ENCODE measurements around the gene PCED1B.
"Not testable (repeated sequence)": the region's sequence is repeated elsewhere in the genome, so short reads cannot be mapped to it uniquely, and the experiment has no call there.

The PCED1B gene

GRCh38 chr12:47242426-47242825 lies 163.0 kb downstream of the PCED1B start:
- no peak for DNase-seq

- DNase-seq = no peak
Observed at GRCh38 chr12:47244835-47245234, 165.4 kb downstream of the PCED1B start.

- no peak for DNase-seq
Observed at GRCh38 chr12:47245623-47246022, 166.2 kb downstream of the PCED1B start.

- no peak for DNase-seq
Observed at GRCh38 chr12:47247418-47247817, 168.0 kb downstream of the PCED1B start.

GRCh38 chr12:47249082-47249481 lies 169.7 kb downstream of the PCED1B start:
- DNase-seq = no peak

- no peak for DNase-seq
Observed at GRCh38 chr12:47249719-47250357, 170.4 kb downstream of the PCED1B start.

- DNase-seq = no peak
Observed at GRCh38 chr12:47251919-47252318, 172.5 kb downstream of the PCED1B start.

- no peak for DNase-seq
Observed at GRCh38 chr12:47264951-47265350, 185.5 kb downstream of the PCED1B start.

GRCh38 chr12:47265391-47265790 lies 186.0 kb downstream of the PCED1B start:
- no peak for DNase-seq

- DNase-seq = no peak
Observed at GRCh38 chr12:47267571-47267970, 188.2 kb downstream of the PCED1B start.

GRCh38 chr12:47268501-47269454 lies 189.4 kb downstream of the PCED1B start:
- DNase-seq = no peak

- DNase-seq = no peak
Observed at GRCh38 chr12:47269916-47270315, 190.5 kb downstream of the PCED1B start.

- DNase-seq = no peak
Observed at GRCh38 chr12:47270782-47271664, 191.6 kb downstream of the PCED1B start.

GRCh38 chr12:47271800-47272239 lies 192.4 kb downstream of the PCED1B start:
- no peak for DNase-seq

- DNase-seq = no peak
Observed at GRCh38 chr12:47272412-47273190, 193.2 kb downstream of the PCED1B start.

GRCh38 chr12:47273191-47273626 lies 193.8 kb downstream of the PCED1B start:
- no peak for DNase-seq

GRCh38 chr12:47274760-47275159 lies 195.3 kb downstream of the PCED1B start:
- no peak for DNase-seq

- DNase-seq = no peak
Observed at GRCh38 chr12:47276253-47276620, 196.8 kb downstream of the PCED1B start.

GRCh38 chr12:47276621-47277309 lies 197.3 kb downstream of the PCED1B start:
- DNase-seq = peak; percentile 39

GRCh38 chr12:47277972-47278448 lies 198.6 kb downstream of the PCED1B start:
- DNase-seq = no peak

- DNase-seq = not testable (repeated sequence)
Observed at GRCh38 chr12:47279758-47280157, 200.3 kb downstream of the PCED1B start.
